NCI-H2081 treated with DMSO at 0.1 percent for 48 hours (cell line): ENCODE results near the gene TDRD15.
"Not testable (repeated sequence)": the region's sequence is repeated elsewhere in the genome, so short reads cannot be mapped to it uniquely, and the experiment has no call there.

Source experiments
- DNase-seq: peaks from one replicate; lab custom pipeline; 2025; lab: John Stamatoyannopoulos, UW

Gene TDRD15

GRCh38 chr2:21123473-21124393 is at the start of gene TDRD15:
TSS of gene TDRD15 (plus strand) at chr2:21123968. CDS start at chr2:21137468, 13,500 bp downstream.
- no peak for DNase-seq

- DNase-seq: no peak
These were observed 45.5 kb upstream of the TDRD15 start for GRCh38 chr2:21078296-21078695.

DNA sequence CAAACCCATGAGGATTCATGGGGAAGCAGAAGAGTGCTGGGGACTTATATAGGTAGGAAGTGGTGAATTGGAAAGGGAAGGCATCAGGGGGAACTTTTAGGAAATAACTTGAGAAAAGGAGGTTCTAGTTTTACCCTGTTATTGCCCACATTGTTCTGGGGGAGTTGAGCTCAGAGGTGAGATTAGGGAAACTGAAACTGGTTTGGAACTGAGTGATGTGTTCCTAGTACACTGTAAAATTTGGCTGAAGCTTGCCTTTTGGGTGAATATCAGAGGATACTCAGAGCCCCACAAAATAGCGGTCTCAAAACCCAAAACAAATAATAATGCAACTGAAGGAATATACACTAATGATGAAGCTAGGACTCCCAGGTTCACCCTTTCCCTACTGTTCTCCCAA is 40.3 kb upstream of the TDRD15 start:
- DNase-seq: no peak

DNA sequence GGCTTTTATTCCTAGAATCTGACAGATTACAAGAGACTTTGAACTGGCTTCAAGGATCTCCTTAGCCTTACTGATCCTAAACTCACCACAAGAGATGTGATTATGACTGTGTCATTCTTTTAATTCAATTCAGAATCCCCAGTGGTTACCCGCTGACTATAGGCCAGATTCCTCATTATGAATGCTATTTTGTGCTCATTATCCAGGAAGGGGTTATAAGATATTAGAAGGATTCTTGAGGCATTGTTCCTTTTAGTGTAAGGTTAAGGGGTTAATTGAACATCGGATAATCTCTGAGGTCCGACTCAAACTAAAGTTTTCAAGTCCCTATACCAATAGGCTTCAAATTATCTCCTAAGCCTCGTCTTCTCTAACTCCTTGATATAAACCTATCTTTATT is 39.4 kb upstream of the TDRD15 start:
- DNase-seq: no peak

DNA sequence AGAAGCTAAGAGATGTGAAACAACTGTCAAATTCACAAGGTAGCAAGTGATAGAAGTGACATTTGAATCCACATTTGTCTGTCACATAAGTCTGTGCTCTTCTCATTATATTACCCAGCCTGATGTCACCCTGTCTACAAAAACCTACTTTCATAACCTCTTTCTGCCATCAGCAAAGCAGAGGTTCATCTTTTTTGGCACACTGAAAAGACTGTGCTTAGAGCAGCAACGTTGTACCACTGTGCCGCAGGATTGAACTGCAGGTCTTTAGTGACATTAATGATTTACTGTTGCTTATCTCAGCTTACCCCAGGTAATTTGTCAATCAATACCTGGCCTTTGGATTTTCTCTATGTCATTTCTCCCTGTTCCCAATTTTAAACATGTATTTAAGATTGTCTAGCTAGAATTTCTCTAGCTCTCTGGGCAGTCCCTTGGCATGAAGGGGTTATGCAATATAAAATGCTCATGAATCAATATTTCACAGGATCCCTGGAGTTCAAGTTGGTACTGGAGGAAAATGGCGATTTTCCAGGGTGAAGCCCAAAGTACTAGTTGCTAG is 31.4 kb upstream of the TDRD15 start:
- no peak for DNase-seq

DNA sequence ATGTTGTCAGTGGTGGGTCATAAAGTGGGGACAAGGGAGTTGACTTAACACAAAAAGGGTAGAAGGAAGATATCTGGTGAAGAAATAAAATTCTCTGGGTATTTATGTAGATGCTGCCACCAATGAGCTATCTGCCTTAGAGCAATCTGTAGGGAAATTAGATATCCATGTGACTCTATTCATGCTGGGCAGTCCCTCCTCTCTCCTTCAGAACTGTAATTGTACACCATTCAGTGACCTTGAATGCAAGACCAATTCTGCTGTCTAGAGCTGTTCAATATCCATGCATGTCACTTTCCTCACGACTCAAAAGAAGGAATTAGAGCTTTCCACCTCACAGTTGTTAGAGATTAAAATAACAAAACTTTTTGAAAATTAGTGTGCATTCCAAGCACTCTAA is 28.6 kb upstream of the TDRD15 start:
- DNase-seq: no peak

DNA sequence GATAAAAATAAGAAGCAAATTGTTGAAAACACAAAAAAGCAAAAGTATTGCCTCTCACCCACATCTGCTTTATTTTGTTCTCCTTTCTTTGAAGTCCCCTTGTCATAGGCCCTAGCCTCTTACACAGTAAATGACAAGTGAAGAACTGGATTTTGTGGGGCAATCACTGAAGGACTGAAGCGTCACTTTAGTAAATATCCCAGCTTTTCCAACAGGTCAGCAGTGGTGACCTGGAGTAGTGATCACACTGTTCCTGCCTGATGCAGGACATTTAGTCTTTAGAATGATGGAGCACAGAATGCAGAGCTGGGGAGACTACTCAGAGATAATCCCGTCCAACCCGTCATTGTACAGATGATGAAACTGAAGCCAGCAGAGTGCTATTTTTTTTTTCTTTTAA is 28.1 kb upstream of the TDRD15 start:
- DNase-seq: no peak

DNA sequence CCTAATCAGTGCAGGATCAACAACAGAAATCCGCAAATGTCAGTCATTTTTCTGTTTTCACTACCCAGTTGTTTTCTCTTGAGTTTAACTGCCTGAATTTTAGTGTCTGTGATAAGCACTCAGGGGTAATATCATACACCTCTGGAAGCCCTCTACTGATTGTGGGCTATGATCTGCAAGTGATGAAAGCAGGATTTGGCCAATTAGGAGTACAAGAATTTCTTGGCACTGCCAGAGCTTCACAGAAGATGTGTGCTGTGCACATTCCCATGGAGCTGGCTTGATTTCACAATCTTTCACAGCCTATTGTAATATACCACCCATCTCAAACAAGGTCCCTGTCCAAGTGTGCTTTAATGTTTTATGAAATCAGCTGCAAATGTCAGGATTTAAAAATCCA is 27.3 kb upstream of the TDRD15 start:
- no peak for DNase-seq

DNA sequence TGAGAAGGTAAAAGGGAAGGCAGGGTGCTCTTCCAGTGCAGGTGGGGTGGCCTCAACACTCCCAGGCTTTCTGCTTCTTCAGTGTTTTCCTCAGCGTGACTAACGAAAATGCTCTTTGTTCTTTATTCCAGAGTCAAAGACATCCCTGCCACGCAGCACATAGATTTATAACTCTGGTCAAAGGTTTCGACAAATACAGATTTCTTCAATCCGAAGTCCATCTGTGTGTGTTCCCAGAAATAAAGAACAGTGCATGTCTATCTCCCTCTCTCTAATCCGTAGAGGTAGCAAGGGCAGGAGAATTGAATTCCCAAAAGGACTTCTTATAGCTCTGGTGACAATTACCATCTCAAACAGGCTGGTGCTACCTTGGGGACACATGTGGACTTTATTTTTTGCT is 26.4 kb upstream of the TDRD15 start:
- DNase-seq: no peak

DNA sequence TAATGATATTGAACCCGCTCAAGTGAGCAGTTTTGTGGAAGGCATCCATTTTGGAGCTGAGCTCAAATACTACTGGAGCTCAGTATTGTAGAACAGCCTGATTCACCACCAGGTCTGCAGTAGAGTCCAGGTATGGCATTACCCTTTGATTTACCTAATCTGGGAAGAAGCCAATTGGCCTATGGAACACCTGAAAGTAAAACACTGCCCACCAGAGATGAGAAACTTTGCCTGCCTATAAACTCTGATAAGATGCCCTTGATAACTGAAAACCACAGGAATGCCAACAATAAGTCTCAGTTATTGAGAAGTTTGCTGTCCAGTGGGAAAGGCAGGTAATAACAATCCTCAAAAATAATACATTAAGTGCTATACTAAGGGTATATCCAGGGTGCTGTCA is 25.5 kb upstream of the TDRD15 start:
- DNase-seq: no peak

DNA sequence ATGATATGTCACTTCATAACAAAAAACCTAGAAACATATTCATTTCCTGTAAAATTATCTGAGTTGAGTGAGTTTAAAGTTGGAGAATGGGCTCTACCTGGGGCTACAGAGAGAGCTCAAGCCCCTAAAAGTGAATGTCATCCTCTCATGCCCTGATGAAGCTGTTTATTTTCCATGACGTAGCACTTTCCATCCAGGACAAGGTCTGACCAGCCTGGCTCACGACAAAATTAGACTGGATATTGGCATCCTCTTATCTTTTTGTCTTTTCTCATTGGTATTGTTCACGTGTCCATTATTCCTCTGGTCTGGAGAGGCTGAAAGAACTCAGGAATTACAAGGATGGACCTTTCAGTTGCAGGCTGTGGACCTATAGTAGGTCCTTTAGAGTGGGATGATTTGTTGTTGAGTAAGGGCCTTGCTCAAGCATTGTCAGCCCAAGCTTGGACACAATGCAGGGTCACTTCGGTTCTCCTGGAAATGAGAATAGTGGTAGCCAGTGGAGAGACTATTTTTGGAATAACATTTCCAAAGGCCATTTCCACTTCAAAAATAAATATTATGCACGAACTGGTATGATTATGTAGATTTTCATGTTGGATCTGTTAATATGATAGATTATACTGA is 24.4 kb upstream of the TDRD15 start:
- no peak for DNase-seq

DNA sequence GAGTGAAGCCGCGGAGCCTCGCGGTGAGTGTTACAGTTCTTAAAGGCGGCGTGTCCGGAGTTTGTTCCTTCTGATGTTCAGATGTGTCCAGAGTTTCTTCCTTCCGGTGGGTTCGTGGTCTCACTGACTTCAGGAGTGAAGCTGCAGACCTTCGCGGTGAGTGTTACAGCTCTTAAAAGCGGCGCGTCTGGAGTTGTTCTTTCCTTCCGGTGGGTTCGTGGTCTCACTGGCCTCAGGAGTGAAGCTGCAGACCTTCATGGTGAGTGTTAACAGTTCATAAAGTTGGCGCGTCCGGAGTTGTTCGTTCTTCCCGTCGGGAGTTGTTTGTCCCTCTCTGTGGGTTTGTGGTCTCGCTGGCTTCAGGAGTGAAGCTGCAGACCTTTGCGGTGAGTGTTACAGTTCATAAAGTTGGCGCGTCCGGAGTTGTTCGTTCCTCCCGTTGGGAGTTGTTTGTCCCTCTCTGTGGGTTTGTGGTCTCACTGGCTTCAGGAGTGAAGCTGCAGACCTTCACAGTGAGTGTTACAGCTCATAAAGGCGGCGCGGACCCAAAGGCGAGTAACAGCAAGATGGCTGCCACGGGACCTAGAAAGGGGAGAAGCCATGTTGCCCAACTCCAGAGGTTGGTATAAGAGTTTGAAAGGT is 22.1 kb upstream of the TDRD15 start:
- DNase-seq: not testable (repeated sequence)

DNA sequence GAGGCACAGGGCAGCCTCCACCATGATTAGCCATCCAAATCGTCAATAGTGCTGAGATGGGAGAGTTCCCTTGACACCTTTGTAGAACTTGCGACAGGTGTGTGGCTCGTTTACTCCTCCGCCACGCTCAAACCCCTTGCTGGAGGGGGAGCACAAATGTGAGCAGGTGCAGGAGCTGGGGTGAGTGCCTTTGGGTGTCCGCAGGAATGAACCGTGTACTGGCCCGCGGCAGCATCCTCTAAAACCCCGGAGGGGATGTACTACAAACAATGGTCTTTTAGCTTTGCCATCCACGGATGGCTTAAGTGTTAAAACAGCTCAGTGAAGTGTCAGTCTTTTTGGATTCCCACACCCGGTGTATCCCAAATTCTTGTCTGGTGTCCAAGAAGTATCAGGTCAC is 21.4 kb upstream of the TDRD15 start:
- no peak for DNase-seq

GRCh38 chr2:21103274-21103891 is 20.4 kb upstream of the TDRD15 start:
- DNase-seq: peak; percentile 48

DNA sequence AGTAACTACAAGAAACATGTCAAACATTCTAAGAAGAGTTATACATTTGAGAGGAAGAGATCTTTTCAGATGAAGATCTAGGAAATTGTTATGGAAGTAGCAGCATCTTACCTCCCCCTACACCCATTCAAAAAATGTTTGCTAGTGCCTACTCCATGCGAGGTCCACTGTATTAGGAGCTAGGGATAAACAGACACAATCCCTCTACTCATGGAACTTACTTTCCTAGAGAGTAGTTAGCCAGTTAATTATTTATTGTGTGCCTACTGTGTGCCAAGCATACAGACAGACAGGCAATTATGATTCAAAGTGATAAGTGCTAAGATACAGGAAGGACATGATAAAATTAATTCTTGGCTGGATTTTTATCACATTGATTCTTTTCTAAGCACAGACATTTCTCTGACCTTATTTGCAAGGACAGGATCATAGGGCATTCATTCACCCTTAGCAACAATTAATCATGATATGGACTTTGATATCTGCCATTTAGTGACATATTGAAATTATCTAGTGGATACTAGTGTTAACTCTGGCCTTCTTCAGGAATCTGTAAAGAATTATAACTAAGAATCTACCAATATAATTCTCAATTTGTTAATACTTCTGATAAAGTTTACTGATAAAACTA is 19.6 kb upstream of the TDRD15 start:
- no peak for DNase-seq

- no peak for DNase-seq
These were observed 12.8 kb upstream of the TDRD15 start for GRCh38 chr2:21111012-21111411.

DNA sequence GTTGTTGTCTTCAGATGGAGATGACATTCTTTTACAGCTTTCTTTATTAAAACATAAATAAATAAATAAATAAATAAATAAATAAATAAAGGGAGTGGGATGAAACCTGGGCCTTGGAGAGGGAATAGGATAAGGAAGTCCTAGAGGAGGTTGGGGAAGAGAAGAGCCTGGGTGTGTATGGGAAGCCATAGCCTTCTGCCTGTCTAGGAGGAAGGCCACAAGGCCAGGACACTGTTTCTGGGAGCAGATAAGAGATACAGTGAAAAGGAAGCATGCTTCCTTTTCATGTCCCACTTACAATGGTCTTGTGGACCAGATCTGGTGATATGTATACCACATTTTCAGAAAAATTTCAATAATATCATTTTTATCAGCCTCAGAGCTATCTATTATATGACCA is 6.1 kb upstream of the TDRD15 start:
- no peak for DNase-seq

DNA sequence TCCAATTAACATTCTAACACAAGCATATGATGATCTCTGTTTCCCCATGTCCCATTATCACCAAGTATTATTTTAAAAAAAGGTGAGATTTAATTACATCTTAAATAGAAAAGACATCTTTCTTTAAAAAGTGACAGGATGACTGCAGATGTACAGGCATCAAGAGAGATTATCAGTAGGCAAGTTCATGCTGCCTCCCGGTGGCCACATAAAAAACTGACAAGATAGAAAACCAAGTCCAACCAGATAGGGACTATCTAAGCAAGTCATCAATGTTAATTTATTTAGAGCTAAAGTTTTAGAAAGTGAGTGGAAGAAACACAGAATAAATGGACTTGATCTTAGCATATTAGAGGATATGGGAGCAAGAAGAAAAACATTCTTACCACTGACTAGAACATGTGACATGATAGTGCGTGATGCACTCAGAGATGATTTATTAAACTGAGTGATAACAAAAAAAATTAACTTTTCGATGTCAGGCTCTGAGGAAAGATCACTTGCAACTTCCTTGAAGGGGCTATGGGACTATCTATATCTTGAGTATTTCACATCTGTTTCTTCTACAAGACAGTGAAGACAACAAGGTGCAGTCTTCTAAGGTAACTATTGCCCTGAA is 5.4 kb upstream of the TDRD15 start:
- peak; percentile 5 for DNase-seq

DNA sequence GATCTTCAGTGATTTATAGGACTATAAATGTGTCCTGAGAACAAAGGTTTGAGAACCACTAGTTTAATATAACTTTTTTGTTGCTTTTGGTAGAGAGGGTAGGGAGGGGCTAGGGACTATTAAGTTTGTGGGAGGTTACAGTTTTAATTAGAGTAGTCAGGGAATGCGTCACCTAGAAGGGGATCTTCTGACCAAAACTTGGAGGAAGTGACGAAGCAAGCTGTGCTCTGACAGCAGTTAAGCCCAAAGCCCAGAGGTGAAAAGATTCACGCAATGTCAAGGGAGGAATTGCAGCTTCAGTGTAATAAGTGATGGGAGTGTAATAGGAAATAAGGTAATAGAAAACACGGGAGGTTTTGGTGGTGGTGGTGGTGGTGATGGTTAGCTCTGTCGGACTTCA is 8.1 kb downstream of the TDRD15 start:
- DNase-seq: no peak

DNA sequence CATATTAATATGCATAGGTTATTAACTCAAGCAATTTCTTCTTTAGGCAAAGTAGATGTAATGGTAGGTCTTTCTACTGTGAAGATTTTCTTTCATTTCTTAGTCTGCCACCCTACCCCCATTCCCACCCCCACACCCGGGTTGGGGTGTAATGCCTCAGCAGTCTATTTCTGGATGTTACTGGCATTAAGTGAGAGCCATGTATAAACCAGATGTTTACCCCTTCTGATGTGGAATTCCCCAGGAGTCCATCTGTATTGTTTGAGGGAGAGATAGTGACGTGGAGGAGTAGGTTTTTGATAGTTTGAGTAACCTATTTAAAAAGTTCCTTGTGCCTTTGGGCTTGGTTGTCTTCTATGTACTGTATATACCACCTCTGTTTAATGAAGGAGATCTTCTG is 11.8 kb downstream of the TDRD15 start:
- no peak for DNase-seq

- DNase-seq: no peak
These were observed 18.4 kb downstream of the TDRD15 start for GRCh38 chr2:21142149-21142548.
